ENCODE data around the gene POLR1D. TPM values are rescaled to one million over a fixed set of nuclear protein-coding genes. Genes with fewer than 3 reads are reported as not detected.

Gene POLR1D
- total RNA-seq, 1 experiment from 2014 or later, result 75.6 TPM

- no peak overlapping the region for H3K4me3 ChIP-seq (ENCODE audit: low read depth in 2 of 2, low read length in 2 of 2)
- H3K9me3 ChIP-seq (ENCODE audit: control insufficient read depth, insufficient read depth, low read depth, low read length), result no peaks in the 10 kb centered on the region
- H3K36me3 ChIP-seq (ENCODE audit: control insufficient read depth, insufficient read depth, low read length), result no peaks in the 10 kb centered on the region
- intact Hi-C loops (cut with micrococcal nuclease; ENCODE audit: unreplicated experiment), result no loop called here
- peaks cover 21% of the 10 kb centered on the region for H3K4me1 ChIP-seq (ENCODE audit: control insufficient read depth, insufficient read depth, low read length)
- no peak for ATAC-seq
- TF ChIP-seq POLR2AphosphoS5 (IDR thresholded peaks at IDR 0.05; ENCODE audit: low read depth, low read length) (no peak), REST (IDR thresholded peaks at IDR 0.05; ENCODE audit: insufficient read depth in 1 of 2, low read depth in 2 of 2, low read length in 1 of 2) (no peak), TCF7L2 (IDR thresholded peaks at IDR 0.05; ENCODE audit: low read depth, low read length) (no peak), CTCF (IDR thresholded peaks at IDR 0.05) (no peak), SIN3A (IDR thresholded peaks at IDR 0.05; ENCODE audit: borderline replicate concordance, insufficient read depth, low read depth, low read length) (no peak)
- no peak for DNase-seq (ENCODE audit: low read depth, low spot score)
- CTCF ChIA-PET, result no interaction called here
- no peak overlapping the region for H3K27ac ChIP-seq (ENCODE audit: low read length)
- BruUV-seq (replicated peaks), result no TSS peak
- no peaks in the 10 kb centered on the region for H3K27me3 ChIP-seq (ENCODE audit: control insufficient read depth, insufficient read depth, low read length)
- POLR2A ChIA-PET, result no interaction called here
- in situ Hi-C loops (cut with HindIII; ENCODE audit: low pct_unique_long_range_greater_than_20kb, low sequenced_read_pairs), result no loop called here
Measured at GRCh38 chr13:27605099-27605498, 16.6 kb upstream of the POLR1D start.

GRCh38 chr13:27605610-27606200 lies 16.0 kb upstream of the POLR1D start:
- no peak for TF ChIP-seq TCF7L2 (IDR thresholded peaks at IDR 0.05; ENCODE audit: low read depth, low read length)
- TF ChIP-seq CTCF (IDR thresholded peaks at IDR 0.05), result no peak
- no peak for TF ChIP-seq SIN3A (IDR thresholded peaks at IDR 0.05; ENCODE audit: borderline replicate concordance, insufficient read depth, low read depth, low read length)
- TF ChIP-seq POLR2AphosphoS5 (IDR thresholded peaks at IDR 0.05; ENCODE audit: low read depth, low read length), result no peak
- TF ChIP-seq REST (IDR thresholded peaks at IDR 0.05; ENCODE audit: insufficient read depth in 1 of 2, low read depth in 2 of 2, low read length in 1 of 2), result no peak
- Histone ChIP-seq H3K27me3 (ENCODE audit: control insufficient read depth, insufficient read depth, low read length) (no peaks in the 10 kb centered on the region), H3K36me3 (ENCODE audit: control insufficient read depth, insufficient read depth, low read length) (no peaks in the 10 kb centered on the region), H3K27ac (ENCODE audit: low read length) (no peak overlapping the region), H3K4me3 (ENCODE audit: low read depth in 2 of 2, low read length in 2 of 2) (no peak overlapping the region), H3K9me3 (ENCODE audit: control insufficient read depth, insufficient read depth, low read depth, low read length) (no peaks in the 10 kb centered on the region), H3K4me1 (ENCODE audit: control insufficient read depth, insufficient read depth, low read length) (peaks cover 15% of the 10 kb centered on the region)
- ATAC-seq (no peak), DNase-seq (ENCODE audit: low read depth, low spot score) (no peak)
- POLR2A ChIA-PET, result no interaction called here
- intact Hi-C loops (cut with micrococcal nuclease; ENCODE audit: unreplicated experiment), result no loop called here
- no TSS peak for BruUV-seq (replicated peaks)
- CTCF ChIA-PET, result no interaction called here
- in situ Hi-C loops (cut with HindIII; ENCODE audit: low pct_unique_long_range_greater_than_20kb, low sequenced_read_pairs), result no loop called here

All from Panc1 (cell line).